Measurements from ENCODE around the gene NDUFC2. TPM values are rescaled to one million over a fixed set of nuclear protein-coding genes. Genes with fewer than 3 reads are reported as not detected.
A peak's percentile ranks its signal among the peaks of the same experiment; 100 is the strongest.

The NDUFC2 gene
- total and polyA plus RNA-seq, 2 of the 13 experiments (the other 11 are each of a cell fraction or from before 2014, with no cell fraction given): 256 to 363 TPM

DNA sequence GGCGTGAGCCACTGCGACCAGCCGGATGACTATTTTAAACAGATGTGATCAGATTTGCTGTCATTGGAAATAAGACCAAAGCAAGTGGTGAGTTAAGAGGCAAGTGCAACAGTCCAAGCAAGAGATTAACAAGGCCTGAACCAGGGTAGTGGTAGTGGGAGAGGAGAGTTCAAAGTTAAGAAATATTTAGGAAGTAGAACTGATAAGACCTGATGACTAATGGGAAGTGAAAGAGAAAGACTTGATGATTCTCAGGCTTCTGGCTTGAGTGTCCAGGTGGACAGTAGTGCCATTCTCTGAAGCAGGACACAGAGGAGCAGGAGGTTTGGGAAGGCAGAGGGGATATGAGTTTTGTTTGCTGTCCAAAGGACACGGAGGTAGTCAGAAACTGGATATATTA, 7.2 kb downstream of the NDUFC2 start (continued):
- no peak for TF ChIP-seq ZSCAN25 (CRISPR knock-in tag; IDR thresholded peaks at IDR 0.05)
- no peak for TF ChIP-seq TERF1 (CRISPR knock-in tag; IDR thresholded peaks at IDR 0.05)
- no peak for TF ChIP-seq HMGXB3 (CRISPR knock-in tag; IDR thresholded peaks at IDR 0.05; ENCODE audit: borderline replicate concordance)
- no peak for TF ChIP-seq TRAFD1 (CRISPR knock-in tag; IDR thresholded peaks at IDR 0.05; ENCODE audit: borderline replicate concordance)
- TF ChIP-seq, protein P1, sequence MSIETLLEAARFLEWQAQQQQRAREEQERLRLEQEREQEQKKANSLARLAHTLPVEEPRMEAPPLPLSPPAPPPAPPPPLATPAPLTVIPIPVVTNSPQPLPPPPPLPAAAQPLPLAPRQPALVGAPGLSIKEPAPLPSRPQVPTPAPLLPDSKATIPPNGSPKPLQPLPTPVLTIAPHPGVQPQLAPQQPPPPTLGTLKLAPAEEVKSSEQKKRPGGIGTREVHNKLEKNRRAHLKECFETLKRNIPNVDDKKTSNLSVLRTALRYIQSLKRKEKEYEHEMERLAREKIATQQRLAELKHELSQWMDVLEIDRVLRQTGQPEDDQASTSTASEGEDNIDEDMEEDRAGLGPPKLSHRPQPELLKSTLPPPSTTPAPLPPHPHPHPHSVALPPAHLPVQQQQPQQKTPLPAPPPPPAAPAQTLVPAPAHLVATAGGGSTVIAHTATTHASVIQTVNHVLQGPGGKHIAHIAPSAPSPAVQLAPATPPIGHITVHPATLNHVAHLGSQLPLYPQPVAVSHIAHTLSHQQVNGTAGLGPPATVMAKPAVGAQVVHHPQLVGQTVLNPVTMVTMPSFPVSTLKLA (IDR thresholded peaks at IDR 0.05): no peak
- TF ChIP-seq, protein P2, sequence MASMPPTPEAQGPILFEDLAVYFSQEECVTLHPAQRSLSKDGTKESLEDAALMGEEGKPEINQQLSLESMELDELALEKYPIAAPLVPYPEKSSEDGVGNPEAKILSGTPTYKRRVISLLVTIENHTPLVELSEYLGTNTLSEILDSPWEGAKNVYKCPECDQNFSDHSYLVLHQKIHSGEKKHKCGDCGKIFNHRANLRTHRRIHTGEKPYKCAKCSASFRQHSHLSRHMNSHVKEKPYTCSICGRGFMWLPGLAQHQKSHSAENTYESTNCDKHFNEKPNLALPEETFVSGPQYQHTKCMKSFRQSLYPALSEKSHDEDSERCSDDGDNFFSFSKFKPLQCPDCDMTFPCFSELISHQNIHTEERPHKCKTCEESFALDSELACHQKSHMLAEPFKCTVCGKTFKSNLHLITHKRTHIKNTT (CRISPR knock-in tag; IDR thresholded peaks at IDR 0.05): no peak
- TF ChIP-seq ETV6 (CRISPR knock-in tag; conservative IDR thresholded peaks at IDR 0.05): peak; percentile 91
- TF ChIP-seq, protein P3, sequence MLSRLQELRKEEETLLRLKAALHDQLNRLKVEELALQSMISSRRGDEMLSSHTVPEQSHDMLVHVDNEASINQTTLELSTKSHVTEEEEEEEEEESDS (CRISPR knock-in tag; IDR thresholded peaks at IDR 0.05; ENCODE audit: borderline replicate concordance): no peak
- TF ChIP-seq MLLT10 (CRISPR knock-in tag; IDR thresholded peaks at IDR 0.05): no peak
- TF ChIP-seq NRL (CRISPR knock-in tag; IDR thresholded peaks at IDR 0.05; ENCODE audit: borderline replicate concordance): no peak
- TF ChIP-seq EZH2 (conservative IDR thresholded peaks at IDR 0.05; ENCODE audit: low read depth, low read length): no peak
- TF ChIP-seq GATAD2A (CRISPR knock-in tag; IDR thresholded peaks at IDR 0.05): peak; percentile 72
- TF ChIP-seq ZNF780A (CRISPR knock-in tag; IDR thresholded peaks at IDR 0.05): no peak
- no peak for TF ChIP-seq NR2C2 (CRISPR knock-in tag; IDR thresholded peaks at IDR 0.05; ENCODE audit: borderline replicate concordance)
- TF ChIP-seq, protein P4, sequence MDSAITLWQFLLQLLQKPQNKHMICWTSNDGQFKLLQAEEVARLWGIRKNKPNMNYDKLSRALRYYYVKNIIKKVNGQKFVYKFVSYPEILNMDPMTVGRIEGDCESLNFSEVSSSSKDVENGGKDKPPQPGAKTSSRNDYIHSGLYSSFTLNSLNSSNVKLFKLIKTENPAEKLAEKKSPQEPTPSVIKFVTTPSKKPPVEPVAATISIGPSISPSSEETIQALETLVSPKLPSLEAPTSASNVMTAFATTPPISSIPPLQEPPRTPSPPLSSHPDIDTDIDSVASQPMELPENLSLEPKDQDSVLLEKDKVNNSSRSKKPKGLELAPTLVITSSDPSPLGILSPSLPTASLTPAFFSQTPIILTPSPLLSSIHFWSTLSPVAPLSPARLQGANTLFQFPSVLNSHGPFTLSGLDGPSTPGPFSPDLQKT (CRISPR knock-in tag; IDR thresholded peaks at IDR 0.05; ENCODE audit: borderline replicate concordance): no peak
- TF ChIP-seq ZGPAT (CRISPR knock-in tag; IDR thresholded peaks at IDR 0.05): no peak
- TF ChIP-seq ARNT (IDR thresholded peaks at IDR 0.05): no peak
